ENCODE results near the gene SP4. TPM values are rescaled to one million over a fixed set of nuclear protein-coding genes. Genes with fewer than 3 reads are reported as not detected.

The SP4 gene
- total and polyA plus RNA-seq, 9 donors: 6.9 to 22.1 (median 17.7) TPM

- H3K36me3 ChIP-seq: no peaks in the 10 kb centered on the region
- WGBS, 3 donors: 95 to 99% (median 98%) methylated on average over 26 of the region's 26 CpGs
- no peaks in the 10 kb centered on the region for H3K4me1 ChIP-seq (ENCODE audit: insufficient read depth)
- H3K9me3 ChIP-seq: no peaks in the 10 kb centered on the region
- no peak overlapping the region for H3K4me3 ChIP-seq
- TF ChIP-seq CTCF (IDR thresholded peaks at IDR 0.05) (no peak), POLR2A (IDR thresholded peaks at IDR 0.05) (no peak), EP300 (IDR thresholded peaks at IDR 0.05) (no peak)
- intact Hi-C loops (cut with DNase I): no loop called here
- no peak for DNase-seq
- no peak overlapping the region for H3K27ac ChIP-seq
- H3K27me3 ChIP-seq: no peaks in the 10 kb centered on the region
Measured at GRCh38 chr7:21461282-21461681, 33.4 kb downstream of the SP4 start.

- no peak for DNase-seq
- Histone ChIP-seq H3K4me3 (no peak overlapping the region), H3K4me1 (ENCODE audit: insufficient read depth) (no peaks in the 10 kb centered on the region), H3K36me3 (no peaks in the 10 kb centered on the region), H3K9me3 (no peaks in the 10 kb centered on the region), H3K27ac (no peak overlapping the region), H3K27me3 (no peaks in the 10 kb centered on the region)
- intact Hi-C loops (cut with DNase I): no loop called here
- TF ChIP-seq POLR2A (IDR thresholded peaks at IDR 0.05): no peak
- TF ChIP-seq EP300 (IDR thresholded peaks at IDR 0.05): no peak
- 94 to 98% (median 95%) methylated on average over 3 of the region's 3 CpGs for WGBS, 3 donors
Measured at GRCh38 chr7:21462081-21462480, 34.2 kb downstream of the SP4 start.

- Histone ChIP-seq H3K36me3 (no peaks in the 10 kb centered on the region), H3K4me1 (ENCODE audit: insufficient read depth) (no peaks in the 10 kb centered on the region), H3K4me3 (no peak overlapping the region), H3K27me3 (no peaks in the 10 kb centered on the region), H3K9me3 (no peaks in the 10 kb centered on the region), H3K27ac (no peak overlapping the region)
- no peak for TF ChIP-seq CTCF (IDR thresholded peaks at IDR 0.05)
- no peak for TF ChIP-seq EP300 (IDR thresholded peaks at IDR 0.05)
- intact Hi-C loops (cut with DNase I): no loop called here
- DNase-seq: no peak
- 84 to 86% (median 86%) methylated on average over 4 of the region's 4 CpGs for WGBS, 3 donors
Measured at GRCh38 chr7:21463524-21463923, 35.6 kb downstream of the SP4 start.

- TF ChIP-seq POLR2A (IDR thresholded peaks at IDR 0.05) (no peak), EP300 (IDR thresholded peaks at IDR 0.05) (no peak), CTCF (IDR thresholded peaks at IDR 0.05) (no peak)
- H3K27me3 ChIP-seq: peaks cover 3% of the 10 kb centered on the region
- intact Hi-C loops (cut with DNase I): no loop called here
Measured at GRCh38 chr7:21468969-21469368, 41.1 kb downstream of the SP4 start.

GRCh38 chr7:21469894-21470293, 42.0 kb downstream of the SP4 start:
- no peak overlapping the region for H3K4me3 ChIP-seq
- WGBS, 3 donors: 89 to 97% (median 95%) methylated on average over 3 of the region's 3 CpGs
- H3K27ac ChIP-seq: no peak overlapping the region
- H3K27me3 ChIP-seq: peaks cover 3% of the 10 kb centered on the region
- no peaks in the 10 kb centered on the region for H3K36me3 ChIP-seq
- TF ChIP-seq CTCF (IDR thresholded peaks at IDR 0.05) (no peak), EP300 (IDR thresholded peaks at IDR 0.05) (no peak), POLR2A (IDR thresholded peaks at IDR 0.05) (no peak)
- DNase-seq: no peak
- intact Hi-C loops (cut with DNase I): no loop called here
- H3K4me1 ChIP-seq (ENCODE audit: insufficient read depth): no peaks in the 10 kb centered on the region
- no peaks in the 10 kb centered on the region for H3K9me3 ChIP-seq

More at GRCh38 chr7:21468969-21469368, 41.1 kb downstream of the SP4 start:
- Histone ChIP-seq H3K4me3 (no peak overlapping the region), H3K9me3 (no peaks in the 10 kb centered on the region), H3K36me3 (no peaks in the 10 kb centered on the region), H3K27ac (no peak overlapping the region), H3K4me1 (ENCODE audit: insufficient read depth) (no peaks in the 10 kb centered on the region)
- no peak for DNase-seq

Data from ovary (tissue), 9 donors.